Panc1 (cell line): ENCODE measurements around the gene AQP1. TPM values are rescaled to one million over a fixed set of nuclear protein-coding genes. Genes with fewer than 3 reads are reported as not detected.

Experiments used
- ATAC-seq: fragments of 200-7000 bp; cut with Tn5 transposase; 2 replicates; pipeline ENCODE4 v1.9.1; 2020; ENCODE audit warnings: mild to moderate bottlenecking, moderate library complexity
- BruUV-seq: library from RNA; stranded (reverse); fragments of 400-500 nt; replicated peaks from 2 replicates; lab custom pipeline; 2021; lab: Mats Ljungman, UMichigan
- CTCF ChIA-PET: fragments of 300-600 bp; sonication (Branson Sonifier 250); formaldehyde crosslinking; loops from one replicate; lab custom pipeline; 2022; ENCODE audit warnings: antibody characterized with exemption; lab: Charles Lee
- POLR2A ChIA-PET: fragments of 300-600 bp; sonication (Branson Sonifier 250); formaldehyde crosslinking; loops from one replicate; lab custom pipeline; 2022; ENCODE audit warnings: antibody characterized with exemption; lab: Charles Lee
- DNase-seq: peaks from one replicate; pipeline ENCODE4 v3.0.0-alpha.2; 2010; ENCODE audit warnings: low read depth, low spot score
- H3K27ac ChIP-seq: 2 replicates; pipeline ENCODE4 v1.5.1; 2011; ENCODE audit warnings: mild to moderate bottlenecking, low read length, inconsistent platforms
- H3K27me3 ChIP-seq: fragments of 200-500 bp; sonication (Bioruptor generic); 2 replicates; pipeline ENCODE4 v1.6.0; 2014; ENCODE audit warnings: low read length, inconsistent platforms; ENCODE audit not compliant: control insufficient read depth, insufficient read depth
- H3K36me3 ChIP-seq: fragments of 200-500 bp; sonication (Bioruptor generic); 2 replicates; pipeline ENCODE4 v1.5.1; 2014; ENCODE audit warnings: inconsistent platforms, mild to moderate bottlenecking, low read length, moderate library complexity; ENCODE audit not compliant: control insufficient read depth, insufficient read depth
- H3K4me1 ChIP-seq: 2 replicates; pipeline ENCODE4 v1.5.1; 2011; ENCODE audit warnings: inconsistent platforms, mild to moderate bottlenecking, low read length, moderate library complexity; ENCODE audit not compliant: control insufficient read depth, insufficient read depth
- H3K4me3 ChIP-seq, 2 experiments: 2 replicates each; pipeline ENCODE4 v1.5.1; 2011 to 2012; ENCODE audit warnings: low read depth in 2 of 2, low read length in 2 of 2, mild to moderate bottlenecking in 2 of 2, inconsistent platforms in 1 of 2, moderate library complexity in 1 of 2
- H3K9me3 ChIP-seq: fragments of 200-500 bp; sonication (Bioruptor generic); 2 replicates; pipeline ENCODE4 v1.5.1; 2014; ENCODE audit warnings: low read depth, mild to moderate bottlenecking, inconsistent platforms, low read length, moderate library complexity; ENCODE audit not compliant: control insufficient read depth, insufficient read depth
- POLR2AphosphoS5 ChIP-seq: IDR thresholded peaks from 2 replicates; pipeline ENCODE4 v1.6.1; 2012; ENCODE audit warnings: mild to moderate bottlenecking, low read depth, low read length, moderate library complexity
- SIN3A ChIP-seq: IDR thresholded peaks from 2 replicates; pipeline ENCODE4 v1.6.1; 2012; ENCODE audit warnings: low read depth, mild to moderate bottlenecking, low read length, moderate library complexity, borderline replicate concordance; ENCODE audit not compliant: insufficient read depth
- TCF7L2 ChIP-seq: IDR thresholded peaks from 2 replicates; pipeline ENCODE4 v1.6.1; 2011; ENCODE audit warnings: mild to moderate bottlenecking, low read depth, low read length, inconsistent platforms
- in situ Hi-C: cut with HindIII; loops from 2 replicates; pipeline ENCODE4 v1.10.0; 2016; ENCODE audit warnings: low sequenced_read_pairs, low pct_unique_long_range_greater_than_20kb
- intact Hi-C: fragments of 100-400 bp; cut with micrococcal nuclease; formaldehyde crosslinking; loops from one replicate; pipeline ENCODE4 v1.10.0; 2022; ENCODE audit not compliant: unreplicated experiment
- total RNA-seq: library from RNA; stranded (reverse); gene quantifications from one replicate; pipeline ENCODE4 v1.2.1, GENCODE V29; 2021; ENCODE audit not compliant: unreplicated experiment
- TF ChIP-seq, protein P1 (sequence below): fragments of 450-650 bp; IDR thresholded peaks from 2 replicates; pipeline ENCODE4 v1.5.1; 2017; ENCODE audit warnings: mild to moderate bottlenecking
- TF ChIP-seq, protein P2 (sequence below), 2 experiments: IDR thresholded peaks; 2 replicates each; pipeline ENCODE4 v1.6.1; 2011 to 2012; ENCODE audit warnings: low read depth in 2 of 2, control low read depth in 1 of 2, low read length in 1 of 2, mild to moderate bottlenecking in 1 of 2, moderate library complexity in 1 of 2; ENCODE audit not compliant: insufficient read depth in 1 of 2

Gene AQP1
- total RNA-seq, 1 experiment from 2014 or later: 0.57 TPM

DNA sequence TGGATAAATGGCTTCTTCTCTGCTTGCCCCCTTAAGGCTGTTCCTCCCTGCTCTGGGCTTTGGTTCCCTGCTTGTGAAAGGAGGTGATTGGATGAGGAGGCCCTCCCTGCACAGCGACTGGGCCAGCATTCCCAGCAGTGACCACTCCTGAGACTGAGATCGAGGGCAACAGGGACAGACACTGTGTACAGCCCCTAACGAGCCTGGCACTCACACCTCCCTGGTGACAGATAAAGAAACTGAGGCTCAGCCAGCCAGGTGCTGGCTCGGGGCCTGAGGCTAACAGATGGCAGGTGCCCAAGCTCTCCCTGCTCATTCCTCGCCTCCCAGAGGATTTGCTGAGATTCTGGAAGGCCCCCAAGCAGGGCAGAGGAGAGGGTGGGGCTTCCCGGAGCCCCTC, 12.0 kb upstream of the AQP1 start:
- no peak overlapping the region for H3K27ac ChIP-seq
- no peak overlapping the region for H3K4me3 ChIP-seq
- peaks cover 10% of the 10 kb centered on the region for H3K4me1 ChIP-seq
- no peak for ATAC-seq
- intact Hi-C loops: loop anchor here (10.0 kb wide), 1 partner anchor 95 kb away; no protein-coding TSS in a partner anchor
- H3K27me3 ChIP-seq: no peaks in the 10 kb centered on the region
- TF ChIP-seq, protein P1, sequence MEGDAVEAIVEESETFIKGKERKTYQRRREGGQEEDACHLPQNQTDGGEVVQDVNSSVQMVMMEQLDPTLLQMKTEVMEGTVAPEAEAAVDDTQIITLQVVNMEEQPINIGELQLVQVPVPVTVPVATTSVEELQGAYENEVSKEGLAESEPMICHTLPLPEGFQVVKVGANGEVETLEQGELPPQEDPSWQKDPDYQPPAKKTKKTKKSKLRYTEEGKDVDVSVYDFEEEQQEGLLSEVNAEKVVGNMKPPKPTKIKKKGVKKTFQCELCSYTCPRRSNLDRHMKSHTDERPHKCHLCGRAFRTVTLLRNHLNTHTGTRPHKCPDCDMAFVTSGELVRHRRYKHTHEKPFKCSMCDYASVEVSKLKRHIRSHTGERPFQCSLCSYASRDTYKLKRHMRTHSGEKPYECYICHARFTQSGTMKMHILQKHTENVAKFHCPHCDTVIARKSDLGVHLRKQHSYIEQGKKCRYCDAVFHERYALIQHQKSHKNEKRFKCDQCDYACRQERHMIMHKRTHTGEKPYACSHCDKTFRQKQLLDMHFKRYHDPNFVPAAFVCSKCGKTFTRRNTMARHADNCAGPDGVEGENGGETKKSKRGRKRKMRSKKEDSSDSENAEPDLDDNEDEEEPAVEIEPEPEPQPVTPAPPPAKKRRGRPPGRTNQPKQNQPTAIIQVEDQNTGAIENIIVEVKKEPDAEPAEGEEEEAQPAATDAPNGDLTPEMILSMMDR: no peak
- TF ChIP-seq TCF7L2: no peak
- TF ChIP-seq, protein P2, sequence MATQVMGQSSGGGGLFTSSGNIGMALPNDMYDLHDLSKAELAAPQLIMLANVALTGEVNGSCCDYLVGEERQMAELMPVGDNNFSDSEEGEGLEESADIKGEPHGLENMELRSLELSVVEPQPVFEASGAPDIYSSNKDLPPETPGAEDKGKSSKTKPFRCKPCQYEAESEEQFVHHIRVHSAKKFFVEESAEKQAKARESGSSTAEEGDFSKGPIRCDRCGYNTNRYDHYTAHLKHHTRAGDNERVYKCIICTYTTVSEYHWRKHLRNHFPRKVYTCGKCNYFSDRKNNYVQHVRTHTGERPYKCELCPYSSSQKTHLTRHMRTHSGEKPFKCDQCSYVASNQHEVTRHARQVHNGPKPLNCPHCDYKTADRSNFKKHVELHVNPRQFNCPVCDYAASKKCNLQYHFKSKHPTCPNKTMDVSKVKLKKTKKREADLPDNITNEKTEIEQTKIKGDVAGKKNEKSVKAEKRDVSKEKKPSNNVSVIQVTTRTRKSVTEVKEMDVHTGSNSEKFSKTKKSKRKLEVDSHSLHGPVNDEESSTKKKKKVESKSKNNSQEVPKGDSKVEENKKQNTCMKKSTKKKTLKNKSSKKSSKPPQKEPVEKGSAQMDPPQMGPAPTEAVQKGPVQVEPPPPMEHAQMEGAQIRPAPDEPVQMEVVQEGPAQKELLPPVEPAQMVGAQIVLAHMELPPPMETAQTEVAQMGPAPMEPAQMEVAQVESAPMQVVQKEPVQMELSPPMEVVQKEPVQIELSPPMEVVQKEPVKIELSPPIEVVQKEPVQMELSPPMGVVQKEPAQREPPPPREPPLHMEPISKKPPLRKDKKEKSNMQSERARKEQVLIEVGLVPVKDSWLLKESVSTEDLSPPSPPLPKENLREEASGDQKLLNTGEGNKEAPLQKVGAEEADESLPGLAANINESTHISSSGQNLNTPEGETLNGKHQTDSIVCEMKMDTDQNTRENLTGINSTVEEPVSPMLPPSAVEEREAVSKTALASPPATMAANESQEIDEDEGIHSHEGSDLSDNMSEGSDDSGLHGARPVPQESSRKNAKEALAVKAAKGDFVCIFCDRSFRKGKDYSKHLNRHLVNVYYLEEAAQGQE (IDR thresholded peaks at IDR 0.05; ENCODE audit: insufficient read depth in 1 of 2, low read depth in 2 of 2, low read length in 1 of 2): no peak
- TF ChIP-seq POLR2AphosphoS5: no peak
- no peak for TF ChIP-seq SIN3A
- CTCF ChIA-PET: no interaction called here
- H3K36me3 ChIP-seq: no peaks in the 10 kb centered on the region
- in situ Hi-C loops: no loop called here
- no TSS peak for BruUV-seq
- POLR2A ChIA-PET: no interaction called here
- DNase-seq: no peak
- no peaks in the 10 kb centered on the region for H3K9me3 ChIP-seq

DNA sequence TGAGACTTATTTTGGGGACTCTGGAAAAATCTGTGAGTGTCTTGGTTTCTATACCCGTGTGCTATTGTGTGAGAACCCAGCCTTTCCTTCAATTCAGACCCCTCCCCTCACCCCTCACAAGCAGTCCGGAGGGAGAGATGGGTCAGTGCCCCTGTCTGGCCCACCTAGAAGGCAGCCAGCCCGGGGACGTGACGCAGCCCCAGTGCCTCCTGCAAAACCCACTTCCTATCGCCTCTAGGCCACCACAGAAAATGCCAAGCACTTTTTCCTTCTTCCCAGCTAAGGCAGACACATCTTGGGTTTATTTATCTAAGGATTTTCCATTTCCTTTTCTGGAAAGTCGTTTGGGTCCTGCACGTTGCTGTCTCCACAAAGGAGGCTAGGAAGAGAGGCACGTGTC, 11.6 kb upstream of the AQP1 start:
- in situ Hi-C loops (no loop called here), intact Hi-C loops (loop anchor here (10.0 kb wide), 1 partner anchor 95 kb away; no protein-coding TSS in a partner anchor)

More for the DNA sequence above, 11.6 kb upstream of the AQP1 start:
- no peaks in the 10 kb centered on the region for H3K36me3 ChIP-seq
- BruUV-seq: no TSS peak
- no peak overlapping the region for H3K27ac ChIP-seq
- POLR2A ChIA-PET: no interaction called here
- TF ChIP-seq TCF7L2: no peak
- TF ChIP-seq, protein P1: no peak
- TF ChIP-seq SIN3A: no peak
- TF ChIP-seq, protein P2 (IDR thresholded peaks at IDR 0.05; ENCODE audit: insufficient read depth in 1 of 2, low read depth in 2 of 2, low read length in 1 of 2): no peak
- TF ChIP-seq POLR2AphosphoS5: no peak
- DNase-seq (no peak), ATAC-seq (no peak)
- no peaks in the 10 kb centered on the region for H3K9me3 ChIP-seq
- peaks cover 10% of the 10 kb centered on the region for H3K4me1 ChIP-seq
- no peaks in the 10 kb centered on the region for H3K27me3 ChIP-seq
- H3K4me3 ChIP-seq: no peak overlapping the region
- CTCF ChIA-PET: no interaction called here
